GM21529 (cell line): ENCODE data around the gene ZNF410.
"Not testable (repeated sequence)": the region's sequence is repeated elsewhere in the genome, so short reads cannot be mapped to it uniquely, and the experiment has no call there.

Experiments
- ATAC-seq: cut with Tn5 transposase; IDR thresholded peaks from one replicate; pipeline ENCODE4 v1.9.1; 2021; ENCODE audit not compliant: unreplicated experiment

Gene ZNF410

DNA sequence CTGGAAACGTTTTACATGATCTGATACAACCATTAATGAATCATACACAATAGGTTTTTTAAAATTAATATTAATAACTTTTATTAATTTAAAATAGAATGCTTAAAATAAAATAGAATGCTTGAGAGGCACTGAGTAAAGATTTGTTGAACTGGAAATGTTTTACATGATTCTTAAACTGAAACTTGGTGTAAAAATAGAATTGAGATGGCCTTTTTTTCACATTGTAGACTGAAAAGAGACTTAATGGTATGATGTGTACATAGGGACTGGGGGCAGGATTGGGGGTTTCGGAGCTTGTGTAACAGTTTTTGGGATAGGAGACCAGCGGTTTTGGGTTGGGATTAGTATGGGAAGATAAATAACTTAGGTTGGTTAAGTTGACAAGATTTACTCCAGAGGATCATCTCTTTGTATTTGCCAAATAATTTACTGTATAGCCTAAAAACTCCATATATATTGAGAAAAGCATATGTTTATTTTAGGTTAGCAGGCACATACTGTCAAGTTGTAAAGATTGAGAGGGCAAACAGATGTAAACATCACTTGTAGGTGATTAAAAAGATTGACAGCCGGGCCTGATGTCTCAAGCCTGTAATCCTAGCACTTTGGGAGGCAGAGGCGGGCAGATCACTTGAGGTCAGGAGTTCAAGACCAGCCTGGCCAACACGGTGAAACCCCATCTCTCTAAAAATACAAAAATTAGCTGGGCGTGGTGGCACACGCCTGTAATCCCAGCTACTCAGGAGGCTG, 2.0 kb upstream of the ZNF410 start:
- no peak for ATAC-seq

- ATAC-seq: no peak
Observed at GRCh38 chr14:73887318-73887616, 608 bp downstream of the ZNF410 start.

DNA sequence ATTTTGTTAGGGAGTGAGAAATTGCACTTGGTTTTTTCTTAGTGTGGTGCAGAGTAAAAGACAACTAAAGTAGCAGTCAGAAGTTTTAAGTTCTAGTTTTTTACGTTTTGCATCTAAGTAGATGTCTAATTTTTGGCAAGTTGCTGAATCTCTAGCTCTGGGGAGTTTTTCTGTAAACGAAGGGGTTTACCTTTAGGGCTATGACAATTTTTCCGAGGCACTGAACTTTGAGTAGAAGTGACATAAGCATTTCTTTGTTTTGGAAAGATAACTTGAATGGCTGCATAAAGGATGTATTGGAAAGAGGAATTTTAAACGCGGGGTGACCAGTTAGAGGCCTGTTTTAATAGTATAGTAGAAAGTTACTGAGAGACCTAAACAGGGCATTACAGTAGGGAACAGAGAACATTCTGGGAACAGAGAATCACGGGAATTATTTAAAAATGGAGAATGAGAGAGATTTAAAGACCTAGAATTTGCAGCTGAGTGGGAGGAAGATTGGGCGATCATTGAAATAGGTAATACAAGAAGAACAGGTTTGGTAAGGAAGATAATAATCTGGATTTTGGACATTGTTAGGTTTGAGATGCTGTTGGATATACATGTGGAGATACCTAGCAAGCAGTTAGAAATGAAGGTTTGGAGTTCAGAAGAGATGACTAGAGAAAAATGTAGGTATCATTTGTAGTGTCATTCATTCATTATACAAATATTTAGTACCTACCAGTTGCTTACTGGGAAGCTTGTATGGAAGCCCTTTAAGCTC, 1.2 kb downstream of the ZNF410 start:
- no peak for ATAC-seq

GRCh38 chr14:73888460-73888725, 1.7 kb downstream of the ZNF410 start:
- ATAC-seq: no peak

GRCh38 chr14:73888971-73889370, 2.3 kb downstream of the ZNF410 start:
- ATAC-seq: no peak

DNA sequence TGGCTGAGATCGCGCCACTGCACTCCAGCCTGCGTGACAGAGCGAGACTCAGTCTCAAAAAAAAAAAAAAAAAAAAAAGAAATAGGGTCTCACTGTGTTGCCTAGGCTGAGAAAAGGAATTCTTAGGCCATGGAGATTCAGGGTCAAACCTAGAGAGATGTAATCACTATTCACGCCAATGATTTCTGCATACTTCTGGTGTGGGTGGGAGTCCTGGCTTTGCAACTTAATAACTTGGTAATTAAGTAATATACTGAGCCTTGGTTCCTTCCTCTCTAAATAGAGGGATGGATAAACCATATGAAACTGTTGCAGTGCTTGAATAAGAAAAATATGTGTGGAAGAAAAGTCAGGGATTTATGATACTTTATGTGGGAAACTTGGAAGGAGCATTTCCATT, 2.7 kb downstream of the ZNF410 start:
- ATAC-seq: no peak

DNA sequence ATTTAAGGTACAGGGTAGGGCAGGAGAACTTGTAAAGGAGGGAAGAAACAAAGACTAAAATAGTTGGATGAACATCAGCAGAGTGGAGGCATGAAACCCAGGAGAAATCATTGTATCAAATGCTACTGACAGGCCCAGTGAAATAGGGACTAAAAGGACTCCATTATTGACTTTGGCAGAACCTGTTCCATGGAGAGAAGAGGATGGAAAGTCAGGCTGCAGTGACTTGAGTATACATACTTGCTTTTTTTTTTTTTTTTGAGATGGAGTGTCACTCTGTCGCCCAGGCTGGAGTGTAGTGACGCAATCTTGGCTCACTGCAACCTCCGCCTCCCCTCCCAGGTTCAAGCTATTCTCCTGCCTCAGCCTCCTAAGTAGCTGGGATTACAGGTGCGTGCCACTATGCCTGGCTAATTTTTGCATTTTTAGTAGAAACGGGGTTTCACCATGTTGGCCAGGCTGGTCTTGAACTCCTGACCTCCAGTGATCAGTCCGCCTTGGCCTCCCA, 7.6 kb downstream of the ZNF410 start:
- not testable (repeated sequence) for ATAC-seq

- ATAC-seq: no peak
Observed at GRCh38 chr14:73895939-73896338, 9.3 kb downstream of the ZNF410 start.

GRCh38 chr14:73896521-73896920, 9.9 kb downstream of the ZNF410 start:
- ATAC-seq: no peak

GRCh38 chr14:73903028-73903427, 16.4 kb downstream of the ZNF410 start:
- no peak for ATAC-seq

DNA sequence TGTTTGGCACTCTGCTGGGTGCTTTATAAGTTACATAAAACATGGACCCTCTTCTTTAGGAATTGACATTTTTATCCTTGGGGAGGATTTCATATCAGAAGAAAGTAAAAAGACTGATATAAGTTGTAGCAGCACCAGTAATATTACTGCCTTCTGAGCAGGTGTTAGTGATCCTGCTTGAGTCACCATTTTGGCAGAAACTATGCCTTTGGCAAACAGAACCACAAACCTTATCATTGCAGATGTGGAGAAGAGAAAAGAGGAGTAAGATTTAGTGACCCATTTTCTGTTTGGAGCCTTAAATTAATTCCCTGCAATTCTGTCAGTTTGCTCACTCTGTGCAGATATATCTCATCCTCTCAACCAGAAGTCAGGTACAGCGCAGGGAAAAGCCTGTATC, 23.0 kb downstream of the ZNF410 start:
- no peak for ATAC-seq

- no peak for ATAC-seq
Observed at GRCh38 chr14:73913256-73913655, 26.6 kb downstream of the ZNF410 start.

- ATAC-seq: no peak
Observed at GRCh38 chr14:73916324-73916723, 29.7 kb downstream of the ZNF410 start.

GRCh38 chr14:73919457-73919856, 32.8 kb downstream of the ZNF410 start:
- not testable (repeated sequence) for ATAC-seq

DNA sequence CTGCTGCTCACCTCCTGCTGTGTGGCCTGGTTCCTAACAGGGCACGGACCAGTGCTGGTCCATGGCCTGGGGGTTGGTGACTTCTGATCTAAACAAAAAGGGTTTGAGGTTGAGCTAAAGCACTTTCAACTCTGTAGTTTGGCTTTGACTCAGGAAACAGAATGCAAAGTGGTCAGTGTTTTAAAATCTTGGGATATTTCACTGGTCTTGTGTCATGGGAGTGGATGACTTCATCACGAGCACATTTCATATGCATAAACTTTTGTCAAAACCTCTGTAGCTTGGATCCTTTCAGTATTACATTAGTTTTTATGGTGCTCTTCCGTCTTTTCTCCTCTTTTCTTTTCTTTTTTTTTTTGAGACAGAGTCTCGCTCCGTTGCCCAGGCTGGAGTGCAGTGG, 37.7 kb downstream of the ZNF410 start:
- ATAC-seq: no peak

- ATAC-seq: no peak
Observed at GRCh38 chr14:73935666-73936065, 49.0 kb downstream of the ZNF410 start.

DNA sequence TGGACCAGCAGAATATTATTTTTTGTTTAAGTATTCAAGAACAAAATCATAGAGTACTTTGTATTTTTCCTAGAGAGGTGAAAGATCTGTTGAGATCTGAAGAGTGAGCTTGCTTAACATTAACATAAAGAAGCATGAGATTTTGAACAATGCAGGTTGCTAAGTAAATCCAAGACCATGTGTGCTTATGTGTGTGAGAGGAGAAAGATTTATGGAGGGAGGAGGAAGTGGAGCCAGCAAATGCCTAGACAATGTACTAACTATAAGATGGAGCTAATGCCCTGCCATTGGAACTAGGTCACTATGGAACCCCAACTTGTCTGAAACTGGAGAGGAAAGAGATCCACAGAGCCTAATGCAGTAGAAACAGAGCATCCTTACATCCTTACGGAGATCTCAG, 49.9 kb downstream of the ZNF410 start:
- ATAC-seq: no peak

GRCh38 chr14:73937012-73937411, 50.4 kb downstream of the ZNF410 start:
- no peak for ATAC-seq

DNA sequence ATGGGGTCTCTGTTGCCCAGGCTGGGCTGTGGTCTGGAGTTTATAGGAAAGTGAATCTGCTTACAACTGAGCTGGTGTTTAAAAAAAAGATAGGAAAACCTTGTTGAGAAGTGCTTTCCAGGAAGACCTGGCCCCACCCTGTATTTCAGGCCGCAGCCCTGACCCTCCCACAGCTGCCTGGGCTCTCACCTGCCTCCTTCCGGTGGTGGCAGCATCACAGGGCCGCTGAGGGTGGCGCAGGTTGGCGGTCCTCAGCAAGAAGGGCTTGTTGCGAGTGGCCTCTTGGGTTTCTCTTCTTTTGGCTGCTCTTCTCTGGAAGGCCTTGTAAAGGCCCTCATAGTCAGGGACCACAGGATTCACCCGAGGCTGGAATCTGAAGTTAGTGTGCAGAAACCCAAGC, 55.5 kb downstream of the ZNF410 start:
- ATAC-seq: no peak

GRCh38 chr14:73943083-73943482, 56.4 kb downstream of the ZNF410 start:
- no peak for ATAC-seq

DNA sequence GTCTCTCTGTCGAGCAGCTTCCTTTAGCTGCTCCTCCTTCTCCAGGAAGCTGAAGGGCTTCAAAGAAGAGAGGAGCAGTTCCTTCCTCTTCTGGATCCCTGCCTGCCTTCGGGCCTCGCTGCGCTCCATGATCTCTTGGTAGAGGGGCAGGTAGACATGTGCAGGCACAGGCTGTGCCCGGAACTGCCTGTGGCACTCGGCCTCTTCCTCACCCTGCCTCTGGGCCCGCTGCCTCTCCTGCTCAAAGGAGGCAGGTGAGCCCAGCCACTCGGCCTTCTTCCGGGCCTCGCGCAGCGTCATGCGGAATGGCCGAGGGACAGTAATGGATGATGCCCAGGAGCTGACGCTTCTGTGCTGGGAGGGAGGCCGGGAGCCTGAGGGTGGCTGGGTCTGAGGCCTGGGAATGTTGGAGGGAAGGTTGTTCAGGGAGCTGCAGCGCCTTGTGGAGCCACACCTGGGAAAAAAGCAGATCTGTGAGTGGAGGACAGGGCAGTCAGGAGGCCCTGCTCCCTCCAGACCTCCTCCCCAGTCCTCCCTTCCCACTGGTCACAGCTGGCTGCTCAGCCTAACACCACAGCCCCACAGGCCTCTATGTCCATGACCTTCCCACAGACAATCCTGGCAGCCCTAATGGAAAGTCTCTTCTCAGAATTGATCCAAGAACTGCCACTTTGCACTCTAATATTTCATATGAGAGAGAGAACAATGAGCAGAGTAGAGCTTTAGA, 57.9 kb downstream of the ZNF410 start:
- no peak for ATAC-seq

GRCh38 chr14:73945159-73945670, 58.6 kb downstream of the ZNF410 start:
- no peak for ATAC-seq
